ENCODE measurements around the gene PPP1R13B. TPM values are rescaled to one million over a fixed set of nuclear protein-coding genes. Genes with fewer than 3 reads are reported as not detected.
A peak's percentile ranks its signal among the peaks of the same experiment; 100 is the strongest.

Gene PPP1R13B
- total and polyA plus RNA-seq, 7 donors = 8.6 to 26.9 (median 9.9) TPM

DNA sequence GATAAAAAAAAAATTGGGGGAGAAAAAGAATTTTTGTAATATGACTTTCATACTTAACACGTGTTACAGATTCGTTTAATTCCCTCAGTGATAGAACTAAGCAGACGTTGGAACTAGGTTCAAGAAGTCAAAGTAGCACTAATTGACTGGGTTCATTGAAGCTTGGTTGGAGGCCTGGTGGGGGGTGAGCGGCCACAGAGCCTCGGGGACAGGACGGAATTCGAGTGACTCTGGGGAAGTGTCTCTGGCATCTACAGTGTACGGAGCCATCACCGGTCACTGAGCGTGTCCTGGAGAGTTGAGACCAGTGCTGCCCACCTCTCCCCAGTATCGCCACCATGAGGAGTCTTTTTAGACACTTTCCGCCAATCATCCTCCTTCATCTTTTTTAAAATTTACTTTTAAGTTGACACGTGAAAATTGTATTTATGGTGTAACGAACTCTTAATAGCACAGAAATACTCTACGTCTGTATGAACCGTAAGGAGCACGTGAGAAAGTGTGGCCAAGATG lies 130.4 kb downstream of the PPP1R13B start:
- 84 to 87% methylated on average over 17 of the region's 17 CpGs for WGBS, 2 donors
- no peaks in the 10 kb centered on the region for H3K27me3 ChIP-seq
- no peak for DNase-seq
- no peaks in the 10 kb centered on the region for H3K36me3 ChIP-seq
- TF ChIP-seq EP300 (IDR thresholded peaks at IDR 0.05) (no peak), POLR2A (IDR thresholded peaks at IDR 0.05) (no peak)
- TF ChIP-seq, protein P1, sequence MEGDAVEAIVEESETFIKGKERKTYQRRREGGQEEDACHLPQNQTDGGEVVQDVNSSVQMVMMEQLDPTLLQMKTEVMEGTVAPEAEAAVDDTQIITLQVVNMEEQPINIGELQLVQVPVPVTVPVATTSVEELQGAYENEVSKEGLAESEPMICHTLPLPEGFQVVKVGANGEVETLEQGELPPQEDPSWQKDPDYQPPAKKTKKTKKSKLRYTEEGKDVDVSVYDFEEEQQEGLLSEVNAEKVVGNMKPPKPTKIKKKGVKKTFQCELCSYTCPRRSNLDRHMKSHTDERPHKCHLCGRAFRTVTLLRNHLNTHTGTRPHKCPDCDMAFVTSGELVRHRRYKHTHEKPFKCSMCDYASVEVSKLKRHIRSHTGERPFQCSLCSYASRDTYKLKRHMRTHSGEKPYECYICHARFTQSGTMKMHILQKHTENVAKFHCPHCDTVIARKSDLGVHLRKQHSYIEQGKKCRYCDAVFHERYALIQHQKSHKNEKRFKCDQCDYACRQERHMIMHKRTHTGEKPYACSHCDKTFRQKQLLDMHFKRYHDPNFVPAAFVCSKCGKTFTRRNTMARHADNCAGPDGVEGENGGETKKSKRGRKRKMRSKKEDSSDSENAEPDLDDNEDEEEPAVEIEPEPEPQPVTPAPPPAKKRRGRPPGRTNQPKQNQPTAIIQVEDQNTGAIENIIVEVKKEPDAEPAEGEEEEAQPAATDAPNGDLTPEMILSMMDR (IDR thresholded peaks at IDR 0.05) = no peak
- H3K4me1 ChIP-seq = peaks cover 0 to 81% (median 65%) of the 10 kb centered on the region in 4 donors
- peak overlapping the region; percentile 86 to 96 (median 92) for H3K27ac ChIP-seq
- H3K9me3 ChIP-seq = no peaks in the 10 kb centered on the region
- intact Hi-C loops (cut with DNase I) = no loop called here
- H3K4me3 ChIP-seq = peak overlapping the region; percentile 48 to 97 (median 94)

DNA sequence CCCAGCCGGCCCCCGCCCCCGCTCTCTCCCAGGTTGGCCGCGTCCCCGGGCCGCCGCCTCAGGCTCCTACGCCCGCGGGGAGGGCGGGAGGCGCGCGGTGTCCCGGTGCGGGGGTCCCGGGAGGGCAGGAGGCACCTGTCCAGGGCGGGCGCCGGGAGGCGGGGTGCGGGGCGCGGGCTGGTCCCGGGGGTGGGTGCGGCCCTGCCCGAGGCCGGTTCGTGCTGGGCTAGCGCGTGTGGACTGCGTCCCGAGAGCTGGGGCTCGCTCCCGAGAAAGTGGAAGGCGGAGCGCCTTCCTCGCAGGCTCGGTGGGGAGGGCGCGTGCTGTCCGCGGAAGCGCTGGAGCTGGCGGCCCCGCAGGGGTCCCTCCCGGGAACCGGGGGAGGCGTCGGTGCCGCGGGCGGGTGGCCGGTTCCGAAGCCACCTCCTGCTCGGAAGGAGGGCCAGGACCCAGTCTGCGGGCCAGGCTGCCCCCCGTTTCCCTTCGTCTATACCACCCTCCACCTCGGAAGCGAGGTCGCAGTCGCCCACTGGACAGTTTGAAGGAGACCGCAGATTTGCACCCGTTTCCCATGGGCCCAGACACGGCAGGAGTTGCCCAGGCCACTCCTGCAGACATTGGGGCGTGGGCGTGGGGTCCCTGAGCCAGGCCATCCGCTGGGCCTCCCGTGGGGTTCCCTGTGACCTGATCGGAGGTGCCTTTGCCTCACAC lies 131.1 kb downstream of the PPP1R13B start:
- peak overlapping the region; percentile 48 to 97 (median 94) for H3K4me3 ChIP-seq
- DNase-seq = no peak
- peaks cover 0 to 81% (median 63%) of the 10 kb centered on the region in 4 donors for H3K4me1 ChIP-seq
- H3K27ac ChIP-seq = peak overlapping the region; percentile 86 to 96 (median 92)
- H3K9me3 ChIP-seq = no peaks in the 10 kb centered on the region
- no peaks in the 10 kb centered on the region for H3K36me3 ChIP-seq
- H3K27me3 ChIP-seq = no peaks in the 10 kb centered on the region
- no peak for TF ChIP-seq POLR2AphosphoS5 (IDR thresholded peaks at IDR 0.05)
- TF ChIP-seq POLR2A (IDR thresholded peaks at IDR 0.05) = no peak
- TF ChIP-seq, protein P1 (IDR thresholded peaks at IDR 0.05) = no peak
- TF ChIP-seq EP300 (IDR thresholded peaks at IDR 0.05) = no peak
- intact Hi-C loops (cut with DNase I) = no loop called here
- WGBS, 2 donors = 2 to 4% methylated on average over 72 of the region's 72 CpGs

DNA sequence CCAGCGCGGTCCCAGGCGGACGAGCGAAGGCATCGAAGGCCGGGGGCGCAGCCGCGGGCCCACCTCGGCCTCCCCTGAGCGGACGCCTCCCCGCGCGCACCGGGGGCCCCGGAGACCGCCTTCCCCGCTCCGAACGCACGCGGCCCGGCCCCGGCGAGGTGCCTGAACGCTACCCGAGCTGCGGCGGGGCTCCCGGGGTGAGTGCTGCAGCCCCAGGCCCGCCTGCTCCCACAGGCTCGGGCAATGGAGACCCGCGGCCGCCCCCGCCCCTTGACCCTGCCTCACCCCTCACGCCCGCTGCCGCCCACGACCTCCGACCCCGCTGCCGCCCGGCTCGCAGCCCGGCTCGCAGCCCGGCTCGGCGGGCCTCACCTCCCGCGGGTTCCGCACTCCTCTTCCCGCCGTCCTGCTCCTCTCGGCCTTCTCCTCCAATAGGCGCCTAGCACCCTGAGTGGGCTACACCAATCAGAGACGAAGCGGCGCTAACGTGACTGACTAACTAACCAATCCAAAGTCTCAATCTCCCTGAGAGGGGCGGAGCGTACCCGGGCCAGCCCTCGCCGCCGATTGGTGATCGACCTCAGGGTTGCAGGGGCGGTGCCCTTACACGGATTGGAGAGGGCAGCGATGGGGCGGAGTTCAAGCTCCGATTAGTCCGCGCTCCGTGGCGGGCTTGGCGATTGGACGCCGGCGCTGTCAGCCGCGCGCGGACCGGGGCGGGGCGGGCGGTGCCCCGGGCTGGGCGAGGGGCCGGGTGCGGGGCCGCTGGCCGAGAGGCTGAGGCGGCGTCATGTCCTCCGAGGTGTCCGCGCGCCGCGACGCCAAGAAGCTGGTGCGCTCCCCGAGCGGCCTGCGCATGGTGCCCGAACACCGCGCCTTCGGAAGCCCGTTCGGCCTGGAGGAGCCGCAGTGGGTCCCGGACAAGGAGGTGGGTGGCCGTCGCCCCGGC lies 132.0 kb downstream of the PPP1R13B start, which contains the start of the genes XRCC3 and ZFYVE21:
XRCC3 (minus strand) TSS at position 400 of the 949 bp plus-strand sequence. CDS start 4,364 bp downstream, outside the sequence.
ZFYVE21 (plus strand) TSS at position 759 of the 949 bp plus-strand sequence; CDS start at position 791, 32 bp downstream.
- peak within 1 kb of the TSS; percentile 86 to 96 (median 92) for H3K27ac ChIP-seq
- peak; percentile 100 for DNase-seq
- no peaks in the 10 kb centered on the region for H3K27me3 ChIP-seq
- H3K4me3 ChIP-seq = peak within 1 kb of the TSS; percentile 48 to 97 (median 94)
- no peaks in the 10 kb centered on the region for H3K9me3 ChIP-seq
- H3K4me1 ChIP-seq = peaks cover 0 to 75% (median 61%) of the 10 kb centered on the region in 4 donors
- no peaks in the 10 kb centered on the region for H3K36me3 ChIP-seq
- no peak for TF ChIP-seq POLR2A (IDR thresholded peaks at IDR 0.05)
- TF ChIP-seq, protein P1 (IDR thresholded peaks at IDR 0.05) = no peak
- TF ChIP-seq EP300 (IDR thresholded peaks at IDR 0.05) = no peak
- TF ChIP-seq POLR2AphosphoS5 (IDR thresholded peaks at IDR 0.05) = peak; percentile 79 to 94 (median 88)
- intact Hi-C loops (cut with DNase I) = no loop called here
- 1% methylated on average over 121 of the region's 121 CpGs for WGBS, 2 donors

DNA sequence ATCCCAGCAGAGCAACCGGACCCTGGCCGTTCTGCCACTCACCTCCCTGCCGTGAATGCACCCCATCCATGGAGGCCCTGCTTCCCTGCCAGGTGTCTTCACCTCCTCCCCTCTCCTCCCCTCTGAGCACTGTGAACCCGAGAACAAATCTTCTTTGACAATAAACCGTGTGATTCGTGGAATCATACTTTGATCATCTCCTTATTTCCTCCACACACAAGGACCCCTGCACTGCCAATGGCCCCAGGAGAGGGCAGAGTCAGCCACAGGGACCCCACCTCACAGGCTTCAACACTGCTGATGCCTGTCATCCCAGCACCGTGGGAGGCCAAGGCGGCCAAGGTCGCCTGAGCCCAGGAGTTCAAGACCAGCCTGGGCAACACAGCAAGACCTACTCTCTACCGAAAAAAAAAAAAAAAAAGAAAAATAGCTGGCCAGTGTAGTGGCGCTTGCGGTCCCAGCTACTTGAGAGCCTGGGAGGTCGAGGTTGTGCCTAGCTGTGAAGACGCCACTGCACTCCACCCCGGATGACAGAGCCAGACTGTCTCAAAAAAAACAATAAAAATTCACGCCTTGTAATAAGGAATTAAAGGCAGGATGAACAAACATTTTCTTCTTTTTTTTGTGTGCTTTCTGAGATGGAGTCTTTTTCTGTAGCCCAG lies 133.2 kb downstream of the PPP1R13B start:
- no peak for DNase-seq
- WGBS, 2 donors = 64 to 73% methylated on average over 16 of the region's 16 CpGs
- no peaks in the 10 kb centered on the region for H3K36me3 ChIP-seq
- H3K9me3 ChIP-seq = no peaks in the 10 kb centered on the region
- intact Hi-C loops (cut with DNase I) = no loop called here
- peak overlapping the region in 3 of 4 donors; percentile 93 to 97 (median 94) for H3K4me3 ChIP-seq
- no peaks in the 10 kb centered on the region for H3K27me3 ChIP-seq
- TF ChIP-seq EP300 (IDR thresholded peaks at IDR 0.05) (no peak), POLR2AphosphoS5 (IDR thresholded peaks at IDR 0.05) (no peak), POLR2A (IDR thresholded peaks at IDR 0.05) (no peak)
- TF ChIP-seq, protein P1 (IDR thresholded peaks at IDR 0.05) = no peak
- peaks cover 0 to 65% (median 62%) of the 10 kb centered on the region in 4 donors for H3K4me1 ChIP-seq
- no peak overlapping the region for H3K27ac ChIP-seq
